AG09319 (cell line): ENCODE data around the gene LRRC71.

Experiments
- DNase-seq: peaks from one replicate; pipeline ENCODE4 v3.0.0-alpha.2; 2010; ENCODE audit warnings: low read depth; ENCODE audit errors: extremely low read depth
- TF ChIP-seq, protein P1 (sequence below): IDR thresholded peaks from 2 replicates; pipeline ENCODE4 v1.5.1; 2011; ENCODE audit warnings: low read depth, mild to moderate bottlenecking, inconsistent platforms, low read length, moderate library complexity

Gene LRRC71

DNA sequence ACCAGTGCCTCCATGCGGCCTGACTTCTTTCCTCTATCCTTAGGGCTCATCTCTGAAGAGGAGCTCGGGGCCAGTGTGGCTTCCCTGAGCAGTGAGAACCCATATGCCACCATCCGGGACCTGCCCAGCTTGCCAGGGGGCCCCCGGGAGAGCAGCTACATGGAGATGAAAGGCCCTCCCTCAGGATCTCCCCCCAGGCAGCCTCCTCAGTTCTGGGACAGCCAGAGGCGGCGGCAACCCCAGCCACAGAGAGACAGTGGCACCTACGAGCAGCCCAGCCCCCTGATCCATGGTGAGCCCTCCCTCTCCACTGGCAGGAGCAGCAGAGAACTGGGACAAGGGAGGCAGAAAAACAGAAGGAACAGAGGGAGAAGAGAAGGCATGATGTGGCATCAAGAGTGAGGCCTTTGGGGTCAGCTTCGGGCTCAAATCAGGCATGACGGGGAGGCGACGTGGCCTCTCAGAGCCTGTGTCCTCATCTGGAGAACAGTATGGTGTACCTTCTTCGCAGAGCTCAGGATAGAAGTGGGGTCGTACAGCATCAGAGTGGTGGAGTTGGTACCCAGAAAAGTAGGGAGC, 6.5 kb upstream of the LRRC71 start:
- no peak for DNase-seq
- TF ChIP-seq, protein P1, sequence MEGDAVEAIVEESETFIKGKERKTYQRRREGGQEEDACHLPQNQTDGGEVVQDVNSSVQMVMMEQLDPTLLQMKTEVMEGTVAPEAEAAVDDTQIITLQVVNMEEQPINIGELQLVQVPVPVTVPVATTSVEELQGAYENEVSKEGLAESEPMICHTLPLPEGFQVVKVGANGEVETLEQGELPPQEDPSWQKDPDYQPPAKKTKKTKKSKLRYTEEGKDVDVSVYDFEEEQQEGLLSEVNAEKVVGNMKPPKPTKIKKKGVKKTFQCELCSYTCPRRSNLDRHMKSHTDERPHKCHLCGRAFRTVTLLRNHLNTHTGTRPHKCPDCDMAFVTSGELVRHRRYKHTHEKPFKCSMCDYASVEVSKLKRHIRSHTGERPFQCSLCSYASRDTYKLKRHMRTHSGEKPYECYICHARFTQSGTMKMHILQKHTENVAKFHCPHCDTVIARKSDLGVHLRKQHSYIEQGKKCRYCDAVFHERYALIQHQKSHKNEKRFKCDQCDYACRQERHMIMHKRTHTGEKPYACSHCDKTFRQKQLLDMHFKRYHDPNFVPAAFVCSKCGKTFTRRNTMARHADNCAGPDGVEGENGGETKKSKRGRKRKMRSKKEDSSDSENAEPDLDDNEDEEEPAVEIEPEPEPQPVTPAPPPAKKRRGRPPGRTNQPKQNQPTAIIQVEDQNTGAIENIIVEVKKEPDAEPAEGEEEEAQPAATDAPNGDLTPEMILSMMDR, result no peak

DNA sequence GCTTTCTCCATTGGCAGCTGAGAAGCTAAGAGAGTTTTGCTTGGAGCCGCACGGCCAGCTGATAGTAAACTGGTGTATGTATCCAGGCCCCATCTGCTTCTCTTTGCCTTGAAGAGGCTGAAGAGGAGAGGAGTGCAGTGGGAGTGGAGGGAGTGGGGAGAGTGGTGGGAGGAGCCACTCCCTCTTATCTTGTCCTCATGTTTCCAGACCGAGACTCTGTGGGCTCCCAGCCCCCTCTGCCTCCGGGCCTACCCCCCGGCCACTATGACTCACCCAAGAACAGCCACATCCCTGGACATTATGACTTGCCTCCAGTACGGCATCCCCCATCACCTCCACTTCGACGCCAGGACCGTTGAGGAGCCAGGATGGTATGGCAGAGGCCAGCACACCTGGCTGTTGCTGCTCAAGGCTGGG, 6.0 kb upstream of the LRRC71 start:
- TF ChIP-seq, protein P1, result no peak
- DNase-seq, result no peak

DNA sequence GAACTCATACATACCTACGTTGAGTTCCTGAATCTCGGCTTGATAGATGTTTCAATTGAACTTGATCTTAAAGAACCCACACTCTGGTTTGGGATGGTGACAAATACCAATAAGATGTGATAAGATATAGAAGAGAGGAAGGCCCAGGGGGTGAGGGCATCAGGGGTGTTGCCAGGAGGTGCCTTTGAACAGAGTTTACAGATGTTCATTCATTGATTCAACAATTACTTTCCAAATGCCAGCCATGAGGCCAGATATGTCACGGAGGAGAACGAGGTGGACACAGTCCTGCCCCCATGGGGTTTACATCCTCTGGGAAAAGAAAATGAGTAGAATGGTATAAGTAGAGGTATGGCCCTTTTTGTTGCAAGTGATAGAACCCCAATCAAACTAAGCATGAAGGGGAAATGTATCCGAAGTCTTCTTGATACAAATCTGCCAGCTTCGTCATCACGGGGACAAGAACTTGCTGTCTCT, 659 bp downstream of the LRRC71 start:
- DNase-seq, result no peak
- TF ChIP-seq, protein P1, result no peak

DNA sequence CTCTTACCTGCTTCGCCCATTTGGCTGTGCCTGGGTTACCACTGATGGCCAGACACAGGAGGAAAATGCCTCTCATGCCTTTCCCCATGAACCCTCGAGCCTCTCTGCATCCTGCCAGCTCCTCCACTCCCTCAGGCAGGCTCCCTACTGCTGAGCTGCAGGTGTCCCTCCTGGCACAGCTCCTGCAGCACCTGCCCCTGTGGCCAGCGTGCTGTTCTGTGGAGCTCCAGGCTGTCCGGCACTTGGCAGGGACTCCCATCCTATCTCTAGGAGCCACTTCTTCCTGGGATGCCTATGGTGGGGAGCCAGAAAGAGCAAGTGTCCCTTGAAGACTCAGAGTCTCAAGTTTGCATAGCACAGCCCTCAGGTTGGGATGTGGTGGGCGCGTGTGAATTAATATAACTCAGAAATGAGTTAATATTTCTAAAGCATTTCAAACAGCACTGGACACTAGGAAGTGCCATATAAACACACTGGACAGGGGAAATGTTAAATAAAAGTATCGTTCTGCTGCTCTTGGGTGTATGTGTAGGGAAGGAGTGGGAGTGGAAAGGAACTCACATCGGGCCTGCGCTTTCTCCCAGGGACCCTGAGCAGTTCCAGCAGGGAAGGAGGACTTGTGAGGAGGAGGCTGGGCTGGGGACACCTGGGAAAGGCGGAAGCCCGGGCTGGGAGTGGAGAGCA, 2.7 kb downstream of the LRRC71 start:
- TF ChIP-seq, protein P1, result no peak
- no peak for DNase-seq

DNA sequence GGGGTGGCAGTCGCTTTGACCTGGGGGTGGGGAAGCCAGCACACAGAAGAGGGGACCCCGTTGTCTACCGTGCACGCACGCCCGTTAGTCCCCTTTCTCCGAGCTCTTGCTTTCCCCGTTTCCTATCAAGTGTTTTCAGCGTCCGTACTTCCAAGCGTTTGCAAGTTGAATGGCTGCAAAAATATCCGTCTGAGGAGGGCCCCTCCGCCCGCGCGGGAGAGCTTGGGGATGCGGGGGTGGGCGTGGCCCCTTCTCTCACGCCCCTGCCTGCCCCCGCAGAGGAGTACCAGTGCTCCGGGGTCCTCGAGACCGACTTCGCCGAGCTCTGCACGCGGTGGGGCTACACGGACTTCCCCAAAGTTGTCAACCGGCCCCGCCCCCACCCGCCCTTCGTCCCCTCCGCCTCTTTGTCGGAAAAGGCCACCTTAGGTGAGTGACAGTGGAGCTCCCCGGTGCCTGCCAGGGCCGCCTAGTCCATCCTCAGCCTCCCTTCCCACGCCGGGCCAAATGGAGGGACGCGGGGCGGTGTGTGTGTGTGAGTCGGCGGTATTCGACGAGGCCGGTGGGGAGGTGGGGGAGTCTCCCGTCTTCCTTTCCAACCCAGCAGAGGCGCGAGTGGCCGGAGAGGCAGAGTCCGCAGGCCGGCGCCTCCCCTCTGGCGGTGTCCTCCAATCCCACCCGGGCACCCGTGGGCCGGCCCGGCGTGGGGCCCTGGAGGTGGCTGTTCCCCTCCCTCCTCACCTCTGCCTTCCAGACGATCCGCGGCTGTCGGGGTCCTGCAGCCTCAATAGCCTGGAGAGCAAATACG, 3.4 kb downstream of the LRRC71 start:
- no peak for DNase-seq
- TF ChIP-seq, protein P1, result no peak

DNA sequence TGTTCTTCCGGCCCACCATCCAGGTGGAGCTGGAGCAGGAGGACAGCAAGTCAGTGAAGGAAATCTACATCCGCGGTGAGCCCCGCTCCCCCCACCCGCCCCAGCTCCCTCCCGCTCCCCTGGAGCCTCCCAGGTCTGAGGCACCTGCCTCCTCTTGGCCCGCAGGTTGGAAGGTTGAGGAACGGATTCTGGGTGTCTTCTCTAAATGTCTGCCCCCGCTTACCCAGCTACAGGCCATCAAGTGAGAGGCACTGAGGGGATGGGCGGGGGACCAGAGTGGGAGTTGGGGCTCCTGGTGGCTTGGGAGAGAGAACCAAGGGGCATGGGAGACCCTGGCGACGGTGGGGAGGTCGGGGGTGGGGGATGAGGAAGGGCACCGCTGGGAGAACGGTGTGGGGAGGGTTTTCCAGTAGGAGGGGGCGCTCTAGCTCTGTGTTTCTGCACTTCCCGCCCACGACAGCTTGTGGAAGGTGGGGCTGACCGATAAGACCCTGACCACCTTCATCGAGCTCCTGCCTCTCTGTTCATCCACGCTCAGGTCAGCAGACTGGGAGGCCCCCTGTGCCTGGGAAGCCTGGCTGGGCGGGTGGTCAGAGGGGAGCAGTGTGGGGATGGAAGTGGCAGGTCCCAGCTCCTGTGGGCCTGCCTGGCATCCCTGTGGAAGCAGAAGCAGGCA, 4.2 kb downstream of the LRRC71 start:
- TF ChIP-seq, protein P1, result no peak
- no peak for DNase-seq
